ENCODE results near the gene PUM1.

- no peak for TF ChIP-seq CTCF (IDR thresholded peaks at IDR 0.05; ENCODE audit: low read depth, low read length, missing input control)
- TF ChIP-seq ZBTB33 (IDR thresholded peaks at IDR 0.05), result no peak
- TF ChIP-seq JUND (IDR thresholded peaks at IDR 0.05), result no peak
- TF ChIP-seq TAF1 (conservative IDR thresholded peaks at IDR 0.05), result no peak
- TF ChIP-seq REST (IDR thresholded peaks at IDR 0.05), result no peak
- TF ChIP-seq MAX (IDR thresholded peaks at IDR 0.05), result no peak
- no peak for TF ChIP-seq RAD21 (IDR thresholded peaks at IDR 0.05)
- TF ChIP-seq EGR1 (IDR thresholded peaks at IDR 0.05; ENCODE audit: low read depth in 2 of 2), result no peak
- no peak for TF ChIP-seq RXRA (IDR thresholded peaks at IDR 0.05)
These were observed 118.3 kb downstream of the PUM1 start for GRCh38 chr1:30947212-30947611.
